HT-29 (cell line): ENCODE data around the gene MYL4. TPM values are rescaled to one million over a fixed set of nuclear protein-coding genes. Genes with fewer than 3 reads are reported as not detected.
"Not testable (repeated sequence)": the region's sequence is repeated elsewhere in the genome, so short reads cannot be mapped to it uniquely, and the experiment has no call there.

Source experiments
- DNase-seq: peaks from one replicate; pipeline ENCODE4 v3.0.0-alpha.2; 2015; ENCODE audit warnings: low spot score
- total RNA-seq: library from RNA; depleted of rRNA; stranded (reverse); fragments of >200 nt; shearing (Covaris generic); gene quantifications from 2 replicates; pipeline ENCODE4 v1.2.3, GENCODE V29; 2014

The MYL4 gene
- total RNA-seq, 1 experiment from 2014 or later = not detected

- DNase-seq = no peak
Measured at GRCh38 chr17:47242648-47243047, 33.5 kb downstream of the MYL4 start.

DNA sequence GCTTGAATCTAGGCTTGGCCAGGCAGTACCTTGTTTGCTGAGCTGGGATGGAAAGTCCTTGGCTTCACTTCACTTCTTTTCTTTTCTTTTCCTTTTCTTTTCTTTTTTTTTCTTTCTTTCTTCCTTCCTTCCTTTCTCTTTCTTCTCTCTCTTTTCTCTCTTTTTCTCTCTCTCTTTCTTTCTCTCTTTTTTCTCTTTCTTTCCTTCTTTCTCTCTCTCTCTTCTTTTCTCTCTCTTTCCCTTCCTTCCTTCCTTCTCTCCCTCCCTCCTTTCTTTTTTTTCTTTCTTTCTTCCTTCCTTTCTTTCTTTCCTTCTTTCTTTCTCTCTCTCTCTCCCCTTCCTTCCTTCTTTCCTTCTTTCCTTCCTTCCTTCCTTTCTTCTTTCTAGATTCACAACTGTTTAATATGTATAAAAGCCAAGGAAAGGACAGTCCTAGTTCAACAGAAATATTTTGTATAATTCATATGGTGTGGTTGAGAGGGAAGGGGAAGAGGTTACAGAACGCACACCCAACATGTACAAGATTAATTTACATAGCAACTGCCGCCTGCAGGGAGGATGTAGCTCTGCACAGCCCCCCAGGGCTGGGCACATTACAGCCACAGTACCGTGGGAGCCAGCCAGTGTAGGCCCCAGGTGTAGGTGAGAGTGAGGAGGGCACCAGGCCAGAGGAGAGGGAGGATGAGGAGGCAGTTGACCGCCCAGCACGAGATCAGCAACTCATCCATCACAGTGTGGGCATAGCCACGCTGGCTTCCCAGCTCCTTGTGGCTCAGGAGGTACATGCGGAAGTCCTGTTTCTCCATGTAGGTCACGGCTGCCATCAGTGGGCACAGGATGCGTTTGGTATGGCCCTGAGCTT is 34.8 kb downstream of the MYL4 start:
- no peak for DNase-seq

DNA sequence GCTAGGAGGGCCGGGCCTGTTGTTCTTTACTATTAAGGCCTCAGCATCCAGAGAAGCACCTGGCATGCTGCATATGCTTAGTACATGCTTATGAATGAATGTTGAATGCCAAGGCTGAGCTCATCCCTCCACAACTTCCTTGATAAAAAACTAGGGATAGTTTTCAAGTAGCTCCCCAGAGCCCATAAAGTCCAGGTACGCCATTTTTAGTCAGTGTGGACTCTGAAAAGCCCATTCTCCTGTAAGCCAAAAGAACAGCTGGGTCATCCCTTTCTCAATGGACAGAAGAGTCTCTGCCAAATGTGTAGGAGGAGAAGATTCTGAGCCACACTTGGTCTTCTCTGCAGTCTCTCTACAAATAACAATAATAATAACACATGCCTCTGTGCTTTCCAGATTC is 35.5 kb downstream of the MYL4 start:
- no peak for DNase-seq

DNA sequence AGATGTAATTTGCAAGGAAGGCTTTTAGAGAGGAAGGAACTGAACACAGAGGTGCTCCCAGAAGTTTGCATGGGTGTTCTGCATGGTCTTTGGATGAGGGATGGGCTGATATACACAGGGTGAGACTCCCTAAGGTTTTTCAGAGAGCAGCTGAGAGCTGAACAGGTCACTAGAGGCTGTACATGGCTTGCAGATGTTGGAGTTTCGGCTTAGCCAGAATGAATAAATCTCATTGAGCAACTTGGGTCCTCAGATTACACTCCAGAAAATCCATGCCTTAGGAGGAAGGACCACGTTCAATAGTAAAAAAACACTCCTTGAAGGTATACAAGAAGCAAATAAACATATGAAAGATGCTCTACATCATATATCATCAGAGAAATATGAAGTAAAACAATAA is 37.0 kb downstream of the MYL4 start:
- DNase-seq = no peak

DNA sequence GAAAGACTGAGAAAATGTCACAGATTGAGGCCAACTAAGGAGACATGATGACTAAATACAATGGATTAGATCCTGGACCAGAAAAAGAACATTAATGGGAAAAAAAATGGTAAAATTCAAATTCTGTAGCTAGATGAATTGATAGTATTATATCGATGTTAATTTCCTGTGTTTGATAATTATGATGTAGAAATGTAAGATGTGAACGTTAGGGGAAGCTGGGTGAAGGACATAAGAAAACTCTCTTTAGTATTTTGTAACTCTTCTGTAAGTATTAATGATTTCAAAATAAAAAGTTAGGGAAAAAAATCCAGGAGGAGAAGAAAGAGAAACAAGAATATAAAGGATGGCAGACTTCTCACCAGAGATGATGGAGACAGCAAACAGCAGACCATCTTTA is 41.7 kb downstream of the MYL4 start:
- no peak for DNase-seq

- DNase-seq = no peak
Measured at GRCh38 chr17:47251421-47251940, 42.3 kb downstream of the MYL4 start.

DNA sequence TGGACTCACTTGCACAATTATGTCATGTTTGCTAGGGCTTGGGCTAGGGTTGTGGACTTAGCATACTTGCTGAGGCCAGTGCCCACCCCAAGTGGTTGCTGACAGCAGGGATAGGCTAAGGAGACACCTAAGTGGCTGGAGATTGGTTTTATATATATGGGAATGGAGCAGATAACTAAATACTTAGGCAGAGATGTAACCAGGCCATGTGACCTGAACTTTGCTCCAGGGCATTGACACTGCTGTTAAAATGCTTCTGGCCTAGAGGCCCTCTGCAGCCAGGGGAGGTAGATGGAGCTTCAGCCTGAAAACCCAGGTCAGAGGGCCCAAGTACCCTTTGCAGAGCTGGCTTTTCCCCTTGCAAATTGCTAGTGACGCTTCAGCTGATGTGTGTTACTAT is 43.1 kb downstream of the MYL4 start:
- no peak for DNase-seq

GRCh38 chr17:47252766-47253512 is 43.8 kb downstream of the MYL4 start:
- DNase-seq = no peak

DNA sequence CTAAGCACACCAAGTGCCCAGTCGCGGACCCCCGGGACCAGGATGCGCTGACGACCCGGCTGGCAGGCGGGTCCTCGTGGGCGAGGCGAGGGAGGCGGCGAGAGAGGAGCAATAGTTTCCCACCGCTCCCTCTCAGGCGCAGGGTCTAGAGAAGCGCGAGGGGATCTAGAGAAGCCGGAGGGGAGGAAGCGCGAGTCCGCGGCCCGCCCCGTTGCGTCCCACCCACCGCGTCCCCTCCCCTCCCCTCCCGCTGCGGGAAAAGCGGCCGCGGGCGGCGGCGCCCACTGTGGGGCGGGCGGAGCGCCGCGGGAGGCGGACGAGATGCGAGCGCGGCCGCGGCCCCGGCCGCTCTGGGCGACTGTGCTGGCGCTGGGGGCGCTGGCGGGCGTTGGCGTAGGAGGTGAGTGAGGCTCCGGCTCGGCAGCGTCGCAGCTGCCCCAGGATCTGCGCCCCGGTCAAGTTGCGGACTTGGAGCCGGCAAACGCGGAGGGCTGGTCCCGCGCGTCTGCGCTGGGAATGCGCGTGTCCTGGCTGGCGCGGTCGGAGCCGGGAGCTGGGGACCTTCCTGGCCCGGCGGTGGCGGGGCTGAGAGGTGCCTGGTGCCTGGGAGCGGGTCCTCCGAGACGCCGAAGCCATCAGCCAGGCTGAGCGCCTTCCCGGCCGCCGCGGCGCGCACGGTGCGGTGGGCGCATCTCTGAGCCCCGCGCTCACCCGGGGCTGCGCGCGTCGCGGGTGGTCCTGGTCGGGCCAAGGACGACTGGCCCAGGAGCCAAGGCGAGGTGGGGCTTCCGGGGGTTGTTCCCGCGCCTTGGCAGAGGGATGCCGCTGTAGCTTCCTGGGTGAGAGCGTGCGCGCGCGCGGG is 44.6 kb downstream of the MYL4 start, which contains the start of gene ITGB3:
Gene ITGB3 (plus strand): TSS at position 287 of the 862 bp plus-strand sequence. CDS start 35 bp downstream, at position 322.
- no peak for DNase-seq

DNA sequence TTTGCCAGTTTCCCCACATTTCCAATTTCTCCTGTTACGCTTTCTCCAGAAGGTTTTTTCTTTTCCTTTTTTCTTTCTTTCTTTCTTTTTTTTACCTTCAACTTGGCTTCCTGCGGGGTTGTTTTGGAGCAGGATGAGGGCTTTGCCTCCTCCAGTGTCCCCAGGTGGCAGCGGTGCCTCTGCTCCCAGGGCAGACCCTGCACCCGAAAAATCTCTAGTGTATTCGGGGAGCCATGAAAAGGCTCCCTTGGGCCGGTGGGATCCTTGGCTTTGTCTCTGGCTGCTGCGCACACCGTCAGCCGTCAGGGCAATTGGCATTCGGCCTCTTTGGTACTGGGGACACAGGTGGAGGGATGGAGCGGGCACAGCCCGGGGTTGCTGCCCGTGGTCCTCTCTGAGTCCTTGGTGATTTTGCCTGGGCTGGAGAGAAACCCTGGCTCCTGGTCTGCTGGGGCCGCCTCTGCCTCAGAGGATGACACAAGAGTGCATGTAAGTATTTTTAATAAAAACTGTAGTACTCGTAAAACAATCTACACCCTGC is 45.3 kb downstream of the MYL4 start:
- no peak for DNase-seq

GRCh38 chr17:47257651-47258339 is 48.6 kb downstream of the MYL4 start:
- no peak for DNase-seq

DNA sequence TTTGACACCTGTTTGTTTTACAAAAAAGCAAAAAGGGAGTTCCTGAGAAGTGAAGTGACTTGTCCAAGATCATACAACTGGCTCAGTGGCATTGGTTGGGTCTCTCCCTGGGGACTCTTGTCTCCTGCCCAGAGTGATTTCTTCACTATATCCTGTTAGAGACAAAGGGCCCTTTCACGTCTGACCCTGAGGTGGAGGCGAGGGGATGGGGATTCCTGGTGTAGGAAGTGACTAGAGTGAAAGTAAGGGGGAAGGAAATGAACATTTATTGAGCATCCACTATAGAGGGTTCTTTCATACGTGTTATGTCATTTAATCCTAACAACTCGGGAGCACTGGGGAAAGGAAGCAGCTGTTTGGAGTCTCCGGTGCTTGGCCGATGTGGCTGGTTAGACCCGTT is 53.4 kb downstream of the MYL4 start:
- DNase-seq = no peak

- no peak for DNase-seq
Measured at GRCh38 chr17:47264166-47264565, 55.0 kb downstream of the MYL4 start.

DNA sequence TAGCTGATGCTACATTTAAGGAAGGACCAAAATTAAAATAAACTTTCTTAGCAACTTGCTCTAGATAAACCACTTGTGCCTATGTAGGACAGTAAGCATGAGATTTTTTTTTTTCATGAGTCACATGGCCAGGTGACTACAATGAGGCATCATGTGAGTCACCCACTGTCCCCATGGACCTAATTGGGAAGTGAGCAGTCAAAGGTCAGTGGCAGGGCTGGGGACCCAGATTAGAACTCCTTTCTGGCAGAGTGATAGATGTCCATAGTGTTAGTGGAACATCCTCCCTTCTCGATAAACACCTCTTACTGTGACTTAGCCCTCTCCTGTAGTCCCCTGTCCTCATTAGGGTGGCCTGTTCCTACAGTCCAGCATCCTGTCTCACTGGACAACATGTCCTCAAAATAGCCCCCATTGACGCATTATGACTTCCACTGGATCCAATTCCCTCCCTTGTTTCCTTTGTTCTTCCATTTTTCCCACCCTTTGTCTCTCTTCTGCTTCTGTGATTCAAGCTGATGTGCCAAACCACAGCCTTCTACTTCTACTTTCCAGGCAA is 56.9 kb downstream of the MYL4 start:
- no peak for DNase-seq

DNA sequence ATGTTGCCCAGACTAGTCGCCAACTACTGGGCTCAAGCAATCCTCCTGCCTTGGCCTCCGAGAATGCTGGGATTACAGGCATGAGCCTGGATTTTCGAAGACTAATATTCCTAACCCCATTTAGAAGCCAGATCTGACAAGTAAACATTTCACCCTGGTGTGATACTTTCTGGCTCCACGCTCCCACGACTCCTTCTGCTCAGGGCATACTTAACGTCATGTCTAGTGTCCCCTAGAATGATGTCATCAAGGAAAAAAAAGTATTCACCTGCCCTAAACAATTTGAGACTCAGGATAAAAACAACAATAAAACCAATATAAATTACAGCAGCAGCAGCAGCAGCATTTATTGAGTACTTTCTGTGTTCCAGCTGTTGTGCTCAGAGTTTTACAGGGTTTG is 57.6 kb downstream of the MYL4 start:
- no peak for DNase-seq

DNA sequence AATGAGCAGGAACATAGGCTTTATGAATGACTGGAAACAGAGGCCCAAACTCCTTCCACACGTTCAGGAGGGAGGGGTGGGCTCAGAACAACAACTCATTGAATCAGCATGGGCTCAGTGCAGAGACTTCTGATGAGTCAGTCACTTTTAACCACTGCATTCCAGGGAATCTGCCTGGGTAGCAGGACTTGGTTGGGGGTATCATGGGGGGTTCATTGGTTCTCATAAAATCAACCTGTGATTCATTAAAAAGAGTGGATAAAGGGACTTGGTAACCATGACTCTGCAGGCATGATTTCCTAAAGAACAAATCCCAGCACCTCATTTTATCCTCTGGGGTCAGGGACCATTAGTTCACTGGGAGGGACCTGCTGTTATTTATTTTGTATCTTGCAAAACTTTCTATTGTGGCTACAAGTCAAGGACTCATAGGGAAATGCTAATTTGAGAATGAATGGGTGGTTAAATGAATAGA is 58.2 kb downstream of the MYL4 start:
- no peak for DNase-seq

DNA sequence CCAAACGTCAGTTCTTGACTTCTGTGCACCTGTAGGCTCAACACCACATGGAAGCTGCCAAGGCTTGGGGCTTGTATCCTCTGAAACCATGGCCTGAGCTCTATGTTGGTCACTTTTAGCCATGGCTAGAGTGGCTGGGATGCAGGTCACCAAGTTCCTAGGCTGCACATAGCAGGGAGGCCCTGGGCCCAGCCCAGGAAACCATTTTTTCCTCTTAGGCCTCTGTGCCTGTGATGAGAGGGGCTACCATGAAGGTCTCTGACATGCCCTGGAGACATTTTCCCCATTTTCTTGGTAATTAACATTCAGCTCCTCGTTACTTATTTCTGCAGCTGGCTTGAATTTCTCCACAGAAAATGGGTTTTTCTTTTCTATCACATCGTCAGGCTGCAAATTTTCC is 59.8 kb downstream of the MYL4 start:
- DNase-seq = not testable (repeated sequence)

DNA sequence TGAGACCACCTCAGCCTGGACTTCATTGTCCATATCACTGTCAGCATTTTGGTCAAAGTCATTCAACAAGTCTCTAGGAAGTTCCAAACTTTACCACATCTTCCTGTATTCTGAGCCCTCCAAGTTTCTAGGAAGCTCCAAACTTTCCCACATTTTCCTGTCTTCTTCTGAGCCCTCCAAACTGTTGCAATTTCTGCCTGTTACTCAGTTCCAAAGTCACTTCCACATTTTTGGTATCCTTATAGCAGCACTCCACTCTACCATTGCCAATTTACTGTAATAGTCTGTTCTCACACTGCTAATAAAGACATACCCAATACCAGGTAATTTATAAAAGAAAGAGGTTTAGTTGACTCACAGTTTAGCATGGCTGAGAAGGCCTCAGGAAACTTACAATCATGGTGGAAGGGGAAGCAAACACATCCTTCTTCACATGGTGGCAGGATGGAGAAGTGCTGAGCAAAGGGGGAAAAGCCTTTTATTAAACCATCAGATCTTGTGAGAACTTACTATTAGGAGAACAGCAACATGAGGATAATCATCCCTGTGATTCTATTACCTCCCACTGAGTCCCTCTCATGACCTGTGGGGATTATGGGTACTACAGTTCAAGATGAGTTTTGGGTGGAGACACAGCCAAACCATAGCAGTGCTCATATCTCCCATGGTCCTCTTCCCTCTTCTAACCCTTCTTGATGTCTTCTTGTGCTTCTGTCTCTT is 60.6 kb downstream of the MYL4 start:
- DNase-seq = not testable (repeated sequence)

GRCh38 chr17:47270946-47271705 is 62.0 kb downstream of the MYL4 start:
- no peak for DNase-seq
